Measurements from ENCODE around the gene MED9. TPM values are rescaled to one million over a fixed set of nuclear protein-coding genes. Genes with fewer than 3 reads are reported as not detected.
A peak's percentile ranks its signal among the peaks of the same experiment; 100 is the strongest.

The MED9 gene
- total and polyA plus RNA-seq, 4 donors = 6.4 to 12.5 (median 8.8) TPM

DNA sequence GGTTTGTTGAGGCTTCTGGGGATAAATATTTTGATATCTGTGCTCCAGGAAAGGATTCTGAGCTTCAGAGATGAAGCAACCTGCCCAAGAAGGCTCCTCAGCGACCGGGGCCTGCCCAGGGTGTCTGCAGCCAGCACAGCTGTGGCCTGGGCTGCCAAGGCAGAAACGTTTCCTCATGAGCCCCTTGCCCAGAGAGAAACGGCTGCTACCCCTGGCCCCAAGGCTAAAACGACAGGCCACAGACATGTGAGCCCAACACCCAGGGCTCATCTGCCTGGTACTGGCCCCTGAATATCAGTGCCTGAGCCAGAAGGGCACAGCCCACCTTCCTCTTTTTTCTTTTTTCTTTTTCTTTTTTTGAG, 64.8 kb downstream of the MED9 start:
- Histone ChIP-seq H3K4me3 (ENCODE audit: low read depth in 1 of 3, low read length in 3 of 3) (no peak overlapping the region), H3K27ac (ENCODE audit: low read depth in 1 of 2, low read length in 2 of 2) (peak overlapping the region; percentile 94 to 95), H3K36me3 (ENCODE audit: control insufficient read depth in 4 of 4, insufficient read depth in 3 of 4, low read depth in 1 of 4, low read length in 3 of 4) (peaks cover 0 to 3% (median 0%) of the 10 kb centered on the region in 4 donors), H3K27me3 (ENCODE audit: control insufficient read depth in 4 of 4, insufficient read depth in 4 of 4, low read length in 3 of 4) (no peaks in the 10 kb centered on the region), H3K9ac (ENCODE audit: low read depth in 1 of 2, low read length in 2 of 2) (no peak overlapping the region), H3K4me1 (ENCODE audit: control insufficient read depth in 4 of 4, insufficient read depth in 4 of 4, low read length in 3 of 4) (peaks cover 21 to 70% (median 43%) of the 10 kb centered on the region in 4 donors), H3K9me3 (ENCODE audit: control insufficient read depth in 4 of 4, low read length in 3 of 4) (no peaks in the 10 kb centered on the region)
- WGBS = 77% methylated on average over 5 of the region's 5 CpGs
- no peak for DNase-seq (ENCODE audit: low spot score)
- TF ChIP-seq RXRA (IDR thresholded peaks at IDR 0.05) = no peak
- no peak for TF ChIP-seq JUND (IDR thresholded peaks at IDR 0.05)
- TF ChIP-seq SP1 (IDR thresholded peaks at IDR 0.05) = no peak
- no peak for TF ChIP-seq EGR1 (IDR thresholded peaks at IDR 0.05; ENCODE audit: low read depth in 2 of 2)
- TF ChIP-seq GABPA (IDR thresholded peaks at IDR 0.05 in 1 of 2, conservative IDR thresholded peaks at IDR 0.05 in 1 of 2) = no peak
- no peak for TF ChIP-seq TAF1 (conservative IDR thresholded peaks at IDR 0.05)
- TF ChIP-seq, protein P1, sequence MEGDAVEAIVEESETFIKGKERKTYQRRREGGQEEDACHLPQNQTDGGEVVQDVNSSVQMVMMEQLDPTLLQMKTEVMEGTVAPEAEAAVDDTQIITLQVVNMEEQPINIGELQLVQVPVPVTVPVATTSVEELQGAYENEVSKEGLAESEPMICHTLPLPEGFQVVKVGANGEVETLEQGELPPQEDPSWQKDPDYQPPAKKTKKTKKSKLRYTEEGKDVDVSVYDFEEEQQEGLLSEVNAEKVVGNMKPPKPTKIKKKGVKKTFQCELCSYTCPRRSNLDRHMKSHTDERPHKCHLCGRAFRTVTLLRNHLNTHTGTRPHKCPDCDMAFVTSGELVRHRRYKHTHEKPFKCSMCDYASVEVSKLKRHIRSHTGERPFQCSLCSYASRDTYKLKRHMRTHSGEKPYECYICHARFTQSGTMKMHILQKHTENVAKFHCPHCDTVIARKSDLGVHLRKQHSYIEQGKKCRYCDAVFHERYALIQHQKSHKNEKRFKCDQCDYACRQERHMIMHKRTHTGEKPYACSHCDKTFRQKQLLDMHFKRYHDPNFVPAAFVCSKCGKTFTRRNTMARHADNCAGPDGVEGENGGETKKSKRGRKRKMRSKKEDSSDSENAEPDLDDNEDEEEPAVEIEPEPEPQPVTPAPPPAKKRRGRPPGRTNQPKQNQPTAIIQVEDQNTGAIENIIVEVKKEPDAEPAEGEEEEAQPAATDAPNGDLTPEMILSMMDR (IDR thresholded peaks at IDR 0.05; ENCODE audit: low read depth, low read length, missing input control) = no peak
- TF ChIP-seq, protein P2, sequence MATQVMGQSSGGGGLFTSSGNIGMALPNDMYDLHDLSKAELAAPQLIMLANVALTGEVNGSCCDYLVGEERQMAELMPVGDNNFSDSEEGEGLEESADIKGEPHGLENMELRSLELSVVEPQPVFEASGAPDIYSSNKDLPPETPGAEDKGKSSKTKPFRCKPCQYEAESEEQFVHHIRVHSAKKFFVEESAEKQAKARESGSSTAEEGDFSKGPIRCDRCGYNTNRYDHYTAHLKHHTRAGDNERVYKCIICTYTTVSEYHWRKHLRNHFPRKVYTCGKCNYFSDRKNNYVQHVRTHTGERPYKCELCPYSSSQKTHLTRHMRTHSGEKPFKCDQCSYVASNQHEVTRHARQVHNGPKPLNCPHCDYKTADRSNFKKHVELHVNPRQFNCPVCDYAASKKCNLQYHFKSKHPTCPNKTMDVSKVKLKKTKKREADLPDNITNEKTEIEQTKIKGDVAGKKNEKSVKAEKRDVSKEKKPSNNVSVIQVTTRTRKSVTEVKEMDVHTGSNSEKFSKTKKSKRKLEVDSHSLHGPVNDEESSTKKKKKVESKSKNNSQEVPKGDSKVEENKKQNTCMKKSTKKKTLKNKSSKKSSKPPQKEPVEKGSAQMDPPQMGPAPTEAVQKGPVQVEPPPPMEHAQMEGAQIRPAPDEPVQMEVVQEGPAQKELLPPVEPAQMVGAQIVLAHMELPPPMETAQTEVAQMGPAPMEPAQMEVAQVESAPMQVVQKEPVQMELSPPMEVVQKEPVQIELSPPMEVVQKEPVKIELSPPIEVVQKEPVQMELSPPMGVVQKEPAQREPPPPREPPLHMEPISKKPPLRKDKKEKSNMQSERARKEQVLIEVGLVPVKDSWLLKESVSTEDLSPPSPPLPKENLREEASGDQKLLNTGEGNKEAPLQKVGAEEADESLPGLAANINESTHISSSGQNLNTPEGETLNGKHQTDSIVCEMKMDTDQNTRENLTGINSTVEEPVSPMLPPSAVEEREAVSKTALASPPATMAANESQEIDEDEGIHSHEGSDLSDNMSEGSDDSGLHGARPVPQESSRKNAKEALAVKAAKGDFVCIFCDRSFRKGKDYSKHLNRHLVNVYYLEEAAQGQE (IDR thresholded peaks at IDR 0.05) = no peak
- TF ChIP-seq FOXA2 (IDR thresholded peaks at IDR 0.05) = no peak
- no peak for TF ChIP-seq NR2F2 (IDR thresholded peaks at IDR 0.05)

Small RNAs within 50 kb of the gene (small RNA-seq; reads per million reads assigned to genes)
- gene RF00019 = not detected

Other genes starting within 250 kb of the MED9 start
- 10 to 100 TPM; 43.6 to 46.7 TPM for gene FLCN, start 239.8 kb upstream of the MED9 start, total RNA-seq
- 10 to 100 TPM in 1 of 2 donors, 1 to 10 TPM in 1; 8.5 to 13.3 TPM for gene FLCN, start 239.8 kb upstream of the MED9 start, polyA plus RNA-seq
- 10 to 100 TPM; 35.3 to 77.3 TPM for gene COPS3, start 195.8 kb upstream of the MED9 start, total RNA-seq
- gene COPS3, start 195.8 kb upstream of the MED9 start, polyA plus RNA-seq = 10 to 100 TPM; 24.6 to 25.1 TPM
- 1 to 10 TPM in 1 of 2 donors, under 1 TPM in 1; 0.42 to 7.9 TPM for gene NT5M, start 173.6 kb upstream of the MED9 start, total RNA-seq
- gene NT5M, start 173.6 kb upstream of the MED9 start, polyA plus RNA-seq = under 1 TPM; 0.51 to 0.80 TPM
- 1 to 10 TPM in 1 of 2 donors, under 1 TPM in 1; 0.89 to 5.5 TPM for gene RASD1, start 19.4 kb downstream of the MED9 start, total RNA-seq
- gene RASD1, start 19.4 kb downstream of the MED9 start, polyA plus RNA-seq = 10 to 100 TPM; 23.8 to 46.7 TPM
- gene PEMT, start 114.7 kb downstream of the MED9 start, total RNA-seq = 100 to 1,000 TPM in 1 of 2 donors, 10 to 100 TPM in 1; 64.6 to 180 TPM
- 100 to 1,000 TPM; 189 to 211 TPM for gene PEMT, start 114.7 kb downstream of the MED9 start, polyA plus RNA-seq
- 1 to 10 TPM; 5.8 to 7.6 TPM for gene RAI1, start 204.5 kb downstream of the MED9 start, total RNA-seq
- 1 to 10 TPM in 1 of 2 donors, under 1 TPM in 1; 0.57 to 4.7 TPM for gene RAI1, start 204.5 kb downstream of the MED9 start, polyA plus RNA-seq

Data from liver (tissue), 10 donors.